ENCODE results near the gene TUBA4A. TPM values are rescaled to one million over a fixed set of nuclear protein-coding genes. Genes with fewer than 3 reads are reported as not detected.

The TUBA4A gene
- total and polyA plus RNA-seq, 2 of the 4 experiments (the other 2 are of a cell fraction), result 21.9 to 35.6 TPM

DNA sequence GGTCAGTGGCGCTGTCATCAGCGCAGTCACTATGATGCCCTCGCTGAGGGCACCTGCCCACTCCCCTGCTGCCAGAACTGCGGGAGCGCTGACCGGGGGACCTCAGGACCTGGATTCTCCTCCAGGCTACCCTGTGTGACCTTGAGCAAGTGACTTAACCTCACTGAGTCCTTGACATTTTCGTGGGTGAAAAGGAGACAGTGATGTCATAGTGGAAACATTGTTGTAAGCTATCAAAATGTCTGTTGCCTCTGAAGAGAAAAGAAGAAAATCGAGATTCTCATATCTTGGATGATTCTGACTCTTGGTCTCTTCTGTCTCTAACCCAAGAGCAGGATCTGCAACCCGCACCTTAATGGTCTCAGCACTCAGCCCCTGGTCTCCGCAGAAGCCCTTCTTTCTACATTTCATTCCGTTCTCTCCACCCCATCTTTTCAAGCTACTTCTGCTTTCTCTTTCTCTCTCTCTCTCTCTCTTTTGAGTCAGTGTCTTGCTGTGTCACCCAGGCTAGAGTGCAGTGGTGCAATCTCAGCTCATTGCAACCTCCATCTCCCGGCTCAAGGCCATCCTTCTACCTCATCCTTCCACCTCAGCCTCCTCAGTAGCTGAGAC is 978 bp upstream of the TUBA4A start:
- Histone ChIP-seq H4K20me1 (ENCODE audit: insufficient read depth, low read length) (0 out of 2 replicates have a peak, but pooled peaks cover 3% of the 10 kb centered on the region), H3K27ac (ENCODE audit: insufficient read depth, low read length) (no peak overlapping the region), H3K56ac (ENCODE audit: extremely low read depth, insufficient read depth, low read length) (no peak overlapping the region), H2AK9ac (replicated peaks; ENCODE audit: low read depth, low read length, poor library complexity) (no peak overlapping the region), H3K9me1 (ENCODE audit: insufficient read depth, low read length) (peaks cover 13% of the 10 kb centered on the region), H2BK120ac (ENCODE audit: low read depth, low read length) (no peak overlapping the region), H3K23ac (ENCODE audit: low read depth, low read length) (peak overlapping the region; percentile 45; the same call in 1 of the 2 replicates), H3K27me3 (ENCODE audit: control insufficient read depth, insufficient read depth, low read length) (peaks cover 19% of the 10 kb centered on the region), H3K4me2 (ENCODE audit: low read depth, low read length) (peak overlapping the region; percentile 94), H3K36me3 (ENCODE audit: control insufficient read depth, insufficient read depth, low read length) (peaks cover 5% of the 10 kb centered on the region; the same call in 1 of the 2 replicates), H4K8ac (ENCODE audit: low read depth in 2 of 2, low read length in 2 of 2) (no peak overlapping the region), H3K18ac (ENCODE audit: low read depth, low read length) (no peak overlapping the region), H2BK5ac (ENCODE audit: low read depth, low read length, poor library complexity, severe bottlenecking) (no peak overlapping the region), H3K9me3 (ENCODE audit: control insufficient read depth, insufficient read depth, low read length) (no peaks in the 10 kb centered on the region), H2BK15ac (ENCODE audit: low read depth, low read length) (no peak overlapping the region), H2AFZ (replicated peaks; ENCODE audit: low read length, poor library complexity) (peak overlapping the region; percentile 87), H3K4me3 (ENCODE audit: insufficient read depth, low read depth, low read length) (peak overlapping the region; percentile 57), H3K9ac (ENCODE audit: low read depth, low read length) (no peak overlapping the region), H2AK5ac (ENCODE audit: low read depth, low read length) (no peak overlapping the region), H4K5ac (ENCODE audit: low read depth, low read length) (no peak overlapping the region), H3K14ac (replicated peaks; ENCODE audit: low read depth, low read length) (no peak overlapping the region), H3K4ac (ENCODE audit: low read depth, low read length) (no peak overlapping the region), H4K91ac (ENCODE audit: insufficient read depth, low read depth, low read length) (no peak overlapping the region), H3K79me1 (ENCODE audit: low read depth in 1 of 2, low read length in 2 of 2) (no peaks in the 10 kb centered on the region), H2BK20ac (ENCODE audit: low read depth, low read length) (no peak overlapping the region), H3K4me1 (ENCODE audit: control insufficient read depth, insufficient read depth, low read length) (peaks cover 28% of the 10 kb centered on the region)
- WGBS, 2 experiments (ENCODE audit: extremely low coverage in 2 of 2, insufficient read length in 1 of 2), result 55% methylated on average over 3 of the region's 12 CpGs; no CpG with 5 or more reads in 1 of the 2 experiments
- no TSS peak for BruUV-seq (replicated peaks)
- intact Hi-C loops (cut with micrococcal nuclease), result no loop called here
- DNase-seq, result no peak
- dilution Hi-C loops (cut with HindIII; ENCODE audit: low sequenced_read_pairs, unreplicated experiment), result no loop called here
- ChIA-PET CTCF (interaction anchor here (1.2 kb wide), 1 partner anchor 23 kb away, joined by 4 read pairs; no protein-coding TSS in a partner anchor), POLR2A (ENCODE audit: unreplicated experiment) (no interaction called here)
- ATAC-seq (ENCODE audit: low read depth), result no peak; the same call in 1 of the 2 replicates
- TF ChIP-seq, protein P1, sequence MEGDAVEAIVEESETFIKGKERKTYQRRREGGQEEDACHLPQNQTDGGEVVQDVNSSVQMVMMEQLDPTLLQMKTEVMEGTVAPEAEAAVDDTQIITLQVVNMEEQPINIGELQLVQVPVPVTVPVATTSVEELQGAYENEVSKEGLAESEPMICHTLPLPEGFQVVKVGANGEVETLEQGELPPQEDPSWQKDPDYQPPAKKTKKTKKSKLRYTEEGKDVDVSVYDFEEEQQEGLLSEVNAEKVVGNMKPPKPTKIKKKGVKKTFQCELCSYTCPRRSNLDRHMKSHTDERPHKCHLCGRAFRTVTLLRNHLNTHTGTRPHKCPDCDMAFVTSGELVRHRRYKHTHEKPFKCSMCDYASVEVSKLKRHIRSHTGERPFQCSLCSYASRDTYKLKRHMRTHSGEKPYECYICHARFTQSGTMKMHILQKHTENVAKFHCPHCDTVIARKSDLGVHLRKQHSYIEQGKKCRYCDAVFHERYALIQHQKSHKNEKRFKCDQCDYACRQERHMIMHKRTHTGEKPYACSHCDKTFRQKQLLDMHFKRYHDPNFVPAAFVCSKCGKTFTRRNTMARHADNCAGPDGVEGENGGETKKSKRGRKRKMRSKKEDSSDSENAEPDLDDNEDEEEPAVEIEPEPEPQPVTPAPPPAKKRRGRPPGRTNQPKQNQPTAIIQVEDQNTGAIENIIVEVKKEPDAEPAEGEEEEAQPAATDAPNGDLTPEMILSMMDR (conservative IDR thresholded peaks at IDR 0.05; ENCODE audit: low read depth, low read length), result no peak
- TF ChIP-seq BHLHE40 (IDR thresholded peaks at IDR 0.05; ENCODE audit: low read depth, low read length) (no peak), FOS (IDR thresholded peaks at IDR 0.05; ENCODE audit: low read depth, low read length) (no peak), SMC3 (IDR thresholded peaks at IDR 0.05; ENCODE audit: low read depth, low read length) (no peak), POLR2A (IDR thresholded peaks at IDR 0.05; ENCODE audit: low read depth, low read length) (no peak), RCOR1 (IDR thresholded peaks at IDR 0.05; ENCODE audit: insufficient replicate concordance, low read length) (no peak), MAZ (IDR thresholded peaks at IDR 0.05; ENCODE audit: borderline replicate concordance, low read depth, low read length) (no peak), NFE2L2 (IDR thresholded peaks at IDR 0.05; ENCODE audit: low read depth, low read length) (peak; percentile 39; the same call in 1 of the 2 replicates), CEBPB (IDR thresholded peaks at IDR 0.05; ENCODE audit: low read depth, low read length) (peak; percentile 78), MXI1 (IDR thresholded peaks at IDR 0.05; ENCODE audit: borderline replicate concordance, low read depth, low read length) (no peak), CHD1 (IDR thresholded peaks at IDR 0.05; ENCODE audit: low read depth, low read length) (no peak), RFX5 (IDR thresholded peaks at IDR 0.05; ENCODE audit: low read depth, low read length) (no peak), MAFK (IDR thresholded peaks at IDR 0.05; ENCODE audit: low read depth, low read length) (no peak), RAD21 (IDR thresholded peaks at IDR 0.05; ENCODE audit: low read length) (no peak)
- TF ChIP-seq, protein P2, sequence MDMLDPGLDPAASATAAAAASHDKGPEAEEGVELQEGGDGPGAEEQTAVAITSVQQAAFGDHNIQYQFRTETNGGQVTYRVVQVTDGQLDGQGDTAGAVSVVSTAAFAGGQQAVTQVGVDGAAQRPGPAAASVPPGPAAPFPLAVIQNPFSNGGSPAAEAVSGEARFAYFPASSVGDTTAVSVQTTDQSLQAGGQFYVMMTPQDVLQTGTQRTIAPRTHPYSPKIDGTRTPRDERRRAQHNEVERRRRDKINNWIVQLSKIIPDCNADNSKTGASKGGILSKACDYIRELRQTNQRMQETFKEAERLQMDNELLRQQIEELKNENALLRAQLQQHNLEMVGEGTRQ (IDR thresholded peaks at IDR 0.05; ENCODE audit: low read depth, low read length), result no peak
- TF ChIP-seq, protein P3, sequence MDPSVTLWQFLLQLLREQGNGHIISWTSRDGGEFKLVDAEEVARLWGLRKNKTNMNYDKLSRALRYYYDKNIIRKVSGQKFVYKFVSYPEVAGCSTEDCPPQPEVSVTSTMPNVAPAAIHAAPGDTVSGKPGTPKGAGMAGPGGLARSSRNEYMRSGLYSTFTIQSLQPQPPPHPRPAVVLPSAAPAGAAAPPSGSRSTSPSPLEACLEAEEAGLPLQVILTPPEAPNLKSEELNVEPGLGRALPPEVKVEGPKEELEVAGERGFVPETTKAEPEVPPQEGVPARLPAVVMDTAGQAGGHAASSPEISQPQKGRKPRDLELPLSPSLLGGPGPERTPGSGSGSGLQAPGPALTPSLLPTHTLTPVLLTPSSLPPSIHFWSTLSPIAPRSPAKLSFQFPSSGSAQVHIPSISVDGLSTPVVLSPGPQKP (IDR thresholded peaks at IDR 0.05; ENCODE audit: borderline replicate concordance, low read depth, low read length), result no peak
- in situ Hi-C loops (cut with MboI; ENCODE audit: low sequenced_read_pairs), result no loop called here

Data from IMR-90 (cell line).